ENCODE measurements around the gene SOCS1. TPM values are rescaled to one million over a fixed set of nuclear protein-coding genes. Genes with fewer than 3 reads are reported as not detected.

SOCS1 gene
- total RNA-seq, 1 experiment from 2014 or later = 2.6 TPM

- CTCF ChIA-PET = no interaction called here
- Histone ChIP-seq H3K36me3 (ENCODE audit: insufficient read depth, low read length, poor library complexity, severe bottlenecking) (no peaks in the 10 kb centered on the region), H3K27me3 (replicated peaks; ENCODE audit: insufficient read depth, low read depth, low read length, poor library complexity) (no peaks in the 10 kb centered on the region), H3K27ac (ENCODE audit: low read depth, low read length, poor library complexity, severe bottlenecking) (no peak overlapping the region), H3K9me3 (ENCODE audit: low read depth, low read length, poor library complexity, severe bottlenecking) (no peaks in the 10 kb centered on the region), H3K4me3 (ENCODE audit: low read depth, low read length, poor library complexity, severe bottlenecking) (no peak overlapping the region), H3K4me1 (ENCODE audit: insufficient read depth, low read length, poor library complexity, severe bottlenecking) (no peaks in the 10 kb centered on the region)
- intact Hi-C loops (cut with micrococcal nuclease; ENCODE audit: unreplicated experiment) = no loop called here
- BruUV-seq (replicated peaks) = no TSS peak
- TF ChIP-seq CTCF (conservative IDR thresholded peaks at IDR 0.05; ENCODE audit: low read depth, low read length) = no peak
- no peak for TF ChIP-seq EZH2 (IDR thresholded peaks at IDR 0.05; ENCODE audit: borderline replicate concordance, low read depth, low read length, poor library complexity, severe bottlenecking)
- no peak for DNase-seq (ENCODE audit: low spot score)
- POLR2A ChIA-PET (ENCODE audit: low non-redundant PET) = no interaction called here
Measured at GRCh38 chr16:11240636-11241473, 15.1 kb downstream of the SOCS1 start.

- intact Hi-C loops (cut with micrococcal nuclease; ENCODE audit: unreplicated experiment) = no loop called here
- H3K4me1 ChIP-seq (ENCODE audit: insufficient read depth, low read length, poor library complexity, severe bottlenecking) = no peaks in the 10 kb centered on the region
Measured at GRCh38 chr16:11239644-11240632, 16.1 kb downstream of the SOCS1 start.

GRCh38 chr16:11238272-11239202 lies 17.5 kb downstream of the SOCS1 start:
- DNase-seq (ENCODE audit: low spot score) = no peak
- POLR2A ChIA-PET (ENCODE audit: low non-redundant PET) = no interaction called here
- intact Hi-C loops (cut with micrococcal nuclease; ENCODE audit: unreplicated experiment) = no loop called here
- H3K4me3 ChIP-seq (ENCODE audit: low read depth, low read length, poor library complexity, severe bottlenecking) = no peak overlapping the region
- H3K27me3 ChIP-seq (replicated peaks; ENCODE audit: insufficient read depth, low read depth, low read length, poor library complexity) = no peaks in the 10 kb centered on the region
- H3K9me3 ChIP-seq (ENCODE audit: low read depth, low read length, poor library complexity, severe bottlenecking) = no peaks in the 10 kb centered on the region
- no peaks in the 10 kb centered on the region for H3K36me3 ChIP-seq (ENCODE audit: insufficient read depth, low read length, poor library complexity, severe bottlenecking)
- H3K4me1 ChIP-seq (ENCODE audit: insufficient read depth, low read length, poor library complexity, severe bottlenecking) = no peaks in the 10 kb centered on the region
- H3K27ac ChIP-seq (ENCODE audit: low read depth, low read length, poor library complexity, severe bottlenecking) = no peak overlapping the region
- no TSS peak for BruUV-seq (replicated peaks)
- CTCF ChIA-PET = no interaction called here
- no peak for TF ChIP-seq EZH2 (IDR thresholded peaks at IDR 0.05; ENCODE audit: borderline replicate concordance, low read depth, low read length, poor library complexity, severe bottlenecking)
- TF ChIP-seq CTCF (conservative IDR thresholded peaks at IDR 0.05; ENCODE audit: low read depth, low read length) = no peak

More at GRCh38 chr16:11239644-11240632, 16.1 kb downstream of the SOCS1 start:
- Histone ChIP-seq H3K9me3 (ENCODE audit: low read depth, low read length, poor library complexity, severe bottlenecking) (no peaks in the 10 kb centered on the region), H3K27ac (ENCODE audit: low read depth, low read length, poor library complexity, severe bottlenecking) (no peak overlapping the region), H3K27me3 (replicated peaks; ENCODE audit: insufficient read depth, low read depth, low read length, poor library complexity) (no peaks in the 10 kb centered on the region), H3K4me3 (ENCODE audit: low read depth, low read length, poor library complexity, severe bottlenecking) (no peak overlapping the region), H3K36me3 (ENCODE audit: insufficient read depth, low read length, poor library complexity, severe bottlenecking) (no peaks in the 10 kb centered on the region)
- no peak for TF ChIP-seq EZH2 (IDR thresholded peaks at IDR 0.05; ENCODE audit: borderline replicate concordance, low read depth, low read length, poor library complexity, severe bottlenecking)
- ChIA-PET POLR2A (ENCODE audit: low non-redundant PET) (no interaction called here), CTCF (no interaction called here)
- no TSS peak for BruUV-seq (replicated peaks)
- no peak for DNase-seq (ENCODE audit: low spot score)

Data from A673 (cell line).